Glutamatergic neuron (in vitro differentiated cells): ENCODE data around the gene NFASC. TPM values are rescaled to one million over a fixed set of nuclear protein-coding genes. Genes with fewer than 3 reads are reported as not detected.

Experiments used
- DNase-seq: peaks from one replicate; pipeline ENCODE4 v3.0.0; 2022
- H3K27ac Mint-ChIP-seq: one replicate; pipeline ENCODE4 v1.8.0; 2020; ENCODE audit warnings: mild to moderate bottlenecking, mixed read lengths, inconsistent platforms; ENCODE audit not compliant: unreplicated experiment
- H3K27me3 Mint-ChIP-seq: one replicate; pipeline ENCODE4 v1.8.0; 2020; ENCODE audit warnings: mild to moderate bottlenecking, moderate library complexity, mixed read lengths, inconsistent platforms; ENCODE audit not compliant: unreplicated experiment
- H3K36me3 Mint-ChIP-seq: one replicate; pipeline ENCODE4 v1.8.0; 2020; ENCODE audit warnings: mild to moderate bottlenecking, mixed read lengths, inconsistent platforms; ENCODE audit not compliant: unreplicated experiment
- H3K4me1 Mint-ChIP-seq: one replicate; pipeline ENCODE4 v1.8.0; 2020; ENCODE audit warnings: mild to moderate bottlenecking, low read depth, mixed read lengths, inconsistent platforms; ENCODE audit not compliant: unreplicated experiment
- H3K4me3 Mint-ChIP-seq: one replicate; pipeline ENCODE4 v1.8.0; 2020; ENCODE audit warnings: mild to moderate bottlenecking, mixed read lengths, inconsistent platforms; ENCODE audit not compliant: unreplicated experiment
- H3K9me3 Mint-ChIP-seq: one replicate; pipeline ENCODE4 v1.8.0; 2020; ENCODE audit warnings: mild to moderate bottlenecking, moderate library complexity, mixed read lengths, inconsistent platforms; ENCODE audit not compliant: unreplicated experiment
- total RNA-seq: library from RNA; stranded (reverse); fragmentation: NEBNext Ultra II Directional; extraction: Animal tissue kit (Norgen Biotek cat#: 25700); gene quantifications from one replicate; pipeline ENCODE4 v1.2.1, GENCODE V29; 2021; ENCODE audit not compliant: unreplicated experiment
- TF ChIP-seq, protein P1 (sequence below): fragments of 200-600 bp; sonication (generic); IDR thresholded peaks from one replicate; pipeline ENCODE4 v1.5.0; 2021; ENCODE audit not compliant: partially characterized antibody, unreplicated experiment

The NFASC gene
- total RNA-seq, 1 donor from 2014 or later: 301 TPM

GRCh38 chr1:204983136-204983535 lies 112.5 kb downstream of the NFASC start:
- TF ChIP-seq, protein P1, sequence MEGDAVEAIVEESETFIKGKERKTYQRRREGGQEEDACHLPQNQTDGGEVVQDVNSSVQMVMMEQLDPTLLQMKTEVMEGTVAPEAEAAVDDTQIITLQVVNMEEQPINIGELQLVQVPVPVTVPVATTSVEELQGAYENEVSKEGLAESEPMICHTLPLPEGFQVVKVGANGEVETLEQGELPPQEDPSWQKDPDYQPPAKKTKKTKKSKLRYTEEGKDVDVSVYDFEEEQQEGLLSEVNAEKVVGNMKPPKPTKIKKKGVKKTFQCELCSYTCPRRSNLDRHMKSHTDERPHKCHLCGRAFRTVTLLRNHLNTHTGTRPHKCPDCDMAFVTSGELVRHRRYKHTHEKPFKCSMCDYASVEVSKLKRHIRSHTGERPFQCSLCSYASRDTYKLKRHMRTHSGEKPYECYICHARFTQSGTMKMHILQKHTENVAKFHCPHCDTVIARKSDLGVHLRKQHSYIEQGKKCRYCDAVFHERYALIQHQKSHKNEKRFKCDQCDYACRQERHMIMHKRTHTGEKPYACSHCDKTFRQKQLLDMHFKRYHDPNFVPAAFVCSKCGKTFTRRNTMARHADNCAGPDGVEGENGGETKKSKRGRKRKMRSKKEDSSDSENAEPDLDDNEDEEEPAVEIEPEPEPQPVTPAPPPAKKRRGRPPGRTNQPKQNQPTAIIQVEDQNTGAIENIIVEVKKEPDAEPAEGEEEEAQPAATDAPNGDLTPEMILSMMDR: no peak
- Mint-ChIP-seq H3K27me3 (peaks cover 11% of the 10 kb centered on the region), H3K27ac (no peak overlapping the region), H3K9me3 (peaks cover 4% of the 10 kb centered on the region), H3K4me3 (peak overlapping the region; percentile 14), H3K36me3 (peaks cover 17% of the 10 kb centered on the region), H3K4me1 (no peaks in the 10 kb centered on the region)
- DNase-seq: no peak

DNA sequence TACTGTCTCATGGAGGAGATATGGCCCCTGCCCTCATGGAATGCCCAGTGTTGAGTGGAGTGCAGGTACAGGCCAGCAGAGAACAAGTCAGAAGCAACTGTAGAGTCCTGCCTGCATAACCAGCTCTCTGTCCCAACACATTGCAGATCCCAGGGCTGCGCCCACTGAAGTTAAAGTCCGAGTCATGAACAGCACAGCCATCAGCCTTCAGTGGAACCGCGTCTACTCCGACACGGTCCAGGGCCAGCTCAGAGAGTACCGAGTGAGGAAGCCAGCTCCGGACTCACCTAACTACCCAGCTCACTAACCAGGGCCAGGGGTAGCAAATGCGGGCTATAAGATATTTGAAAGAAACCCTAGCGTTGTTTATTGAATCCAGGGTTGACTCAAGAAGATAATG lies 113.2 kb downstream of the NFASC start:
- Mint-ChIP-seq H3K36me3 (peaks cover 14% of the 10 kb centered on the region), H3K27me3 (peaks cover 13% of the 10 kb centered on the region), H3K27ac (no peak overlapping the region), H3K4me1 (peaks cover 2% of the 10 kb centered on the region), H3K4me3 (no peak overlapping the region), H3K9me3 (peaks cover 5% of the 10 kb centered on the region)
- TF ChIP-seq, protein P1: no peak
- no peak for DNase-seq

GRCh38 chr1:204984499-204984898 lies 113.8 kb downstream of the NFASC start:
- Mint-ChIP-seq H3K9me3 (peaks cover 9% of the 10 kb centered on the region), H3K27me3 (peaks cover 12% of the 10 kb centered on the region), H3K4me1 (peaks cover 8% of the 10 kb centered on the region), H3K36me3 (peaks cover 14% of the 10 kb centered on the region), H3K4me3 (no peak overlapping the region), H3K27ac (no peak overlapping the region)
- DNase-seq: no peak
- TF ChIP-seq, protein P1: no peak

DNA sequence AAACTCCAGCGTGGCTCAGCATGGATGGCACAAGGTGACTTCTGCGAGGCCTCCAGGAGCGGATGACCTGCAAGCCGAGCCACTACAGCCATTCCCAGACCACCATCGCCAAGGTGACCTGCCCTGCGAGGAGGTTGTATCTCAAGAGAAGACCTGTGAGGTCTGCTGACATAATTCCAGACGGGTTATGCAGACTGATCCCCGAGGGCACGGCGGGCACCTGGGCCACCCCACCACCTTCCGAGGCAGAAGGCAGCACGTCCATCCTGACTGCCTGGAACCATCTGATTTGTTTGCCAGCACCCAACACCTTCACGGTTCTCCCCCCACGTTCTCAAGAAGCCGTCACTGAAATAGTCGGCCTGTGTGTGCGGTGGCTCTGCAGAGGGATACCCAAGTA lies 115.5 kb downstream of the NFASC start:
- peaks cover 12% of the 10 kb centered on the region for H3K27me3 Mint-ChIP-seq
- H3K4me1 Mint-ChIP-seq: peaks cover 10% of the 10 kb centered on the region
- H3K4me3 Mint-ChIP-seq: no peak overlapping the region
- H3K27ac Mint-ChIP-seq: no peak overlapping the region
- no peak for DNase-seq
- peaks cover 8% of the 10 kb centered on the region for H3K9me3 Mint-ChIP-seq
- TF ChIP-seq, protein P1: no peak
- peaks cover 9% of the 10 kb centered on the region for H3K36me3 Mint-ChIP-seq

DNA sequence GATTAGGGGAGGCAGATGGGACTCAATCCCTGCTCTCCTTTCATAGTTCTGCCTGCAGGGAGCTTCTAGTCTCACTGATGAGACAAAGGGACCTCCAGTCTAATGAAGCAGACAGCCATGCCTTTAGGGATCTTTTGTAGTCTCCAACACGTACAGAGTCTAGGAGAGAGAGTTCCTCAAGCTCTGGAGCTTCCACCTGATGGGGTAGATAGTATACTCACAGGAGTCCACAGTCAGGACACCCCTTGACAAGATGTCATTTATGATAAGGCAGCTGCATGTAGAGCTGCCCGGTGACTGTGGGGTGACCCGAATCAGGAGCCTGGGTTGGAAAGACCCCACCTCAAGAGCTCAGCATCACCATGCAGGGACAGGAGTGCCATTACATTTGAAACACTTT lies 117.0 kb downstream of the NFASC start:
- H3K4me3 Mint-ChIP-seq: no peak overlapping the region
- H3K27me3 Mint-ChIP-seq: peaks cover 15% of the 10 kb centered on the region
- peaks cover 10% of the 10 kb centered on the region for H3K9me3 Mint-ChIP-seq
- DNase-seq: no peak
- TF ChIP-seq, protein P1: no peak
- H3K36me3 Mint-ChIP-seq: peaks cover 6% of the 10 kb centered on the region
- H3K4me1 Mint-ChIP-seq: peaks cover 13% of the 10 kb centered on the region
- H3K27ac Mint-ChIP-seq: no peak overlapping the region
